CD4-positive, CD25-positive, alpha-beta regulatory T cell (primary cell): Measurements from ENCODE around the gene CNOT4. TPM values are rescaled to one million over a fixed set of nuclear protein-coding genes. Genes with fewer than 3 reads are reported as not detected.

Experiments
- ATAC-seq, 2 donors: fragments of 150-1000 bp; cut with Tn5 transposase; one replicate each; pipeline ENCODE4 v1.10.0; 2021; ENCODE audit warnings: low read depth in 2 of 2, moderate number of reproducible peaks in 2 of 2, moderate library complexity in 1 of 2
- DNase-seq, 3 donors: peaks; one replicate each; pipeline versions ENCODE4 v3.0.0 to v3.0.0-alpha.2; 2012 to 2022; ENCODE audit warnings: mixed read lengths in 1 of 3
- H3K27ac ChIP-seq: one replicate; pipeline ENCODE4 v1.7.0; 2013; ENCODE audit warnings: mild to moderate bottlenecking, low read length; ENCODE audit not compliant: insufficient read depth, poor library complexity, severe bottlenecking
- H3K27me3 ChIP-seq: one replicate; pipeline ENCODE4 v1.7.0; 2013; ENCODE audit warnings: low read length; ENCODE audit not compliant: control insufficient read depth, insufficient read depth
- H3K36me3 ChIP-seq: one replicate; pipeline ENCODE4 v1.7.0; 2013; ENCODE audit warnings: mild to moderate bottlenecking, low read length, moderate library complexity; ENCODE audit not compliant: control insufficient read depth, insufficient read depth
- H3K4me1 ChIP-seq: 2 replicates; pipeline ENCODE4 v1.7.0; 2013; ENCODE audit warnings: mild to moderate bottlenecking, low read length; ENCODE audit not compliant: insufficient read depth, control insufficient read depth, poor library complexity, severe bottlenecking
- H3K4me3 ChIP-seq: one replicate; pipeline ENCODE4 v1.7.0; 2013; ENCODE audit warnings: low read depth, mild to moderate bottlenecking, low read length, moderate library complexity
- H3K9me3 ChIP-seq, 2 experiments: 1 replicate in 1 of 2; 2 replicates in 1 of 2; pipeline ENCODE4 v1.7.0; 2013; ENCODE audit warnings: low read length in 2 of 2, mild to moderate bottlenecking in 1 of 2, moderate library complexity in 1 of 2; ENCODE audit not compliant: control insufficient read depth in 2 of 2
- H3K27ac Mint-ChIP-seq, 3 donors: one replicate each; pipeline ENCODE4 v1.8.0; 2020 to 2022; ENCODE audit warnings: mild to moderate bottlenecking in 3 of 3, mixed read lengths in 3 of 3, moderate library complexity in 2 of 3
- H3K27me3 Mint-ChIP-seq: one replicate; pipeline ENCODE4 v1.8.0; 2022; ENCODE audit warnings: mild to moderate bottlenecking, mixed read lengths
- H3K36me3 Mint-ChIP-seq: one replicate; pipeline ENCODE4 v1.8.0; 2020; ENCODE audit warnings: mixed read lengths
- H3K4me1 Mint-ChIP-seq, 4 donors: one replicate each; pipeline ENCODE4 v1.8.0; 2020 to 2022; ENCODE audit warnings: mixed read lengths in 4 of 4, mild to moderate bottlenecking in 1 of 4
- H3K4me3 Mint-ChIP-seq, 4 donors: one replicate each; pipeline ENCODE4 v1.8.0; 2020 to 2022; ENCODE audit warnings: mild to moderate bottlenecking in 4 of 4, mixed read lengths in 4 of 4, moderate library complexity in 3 of 4
- H3K9me3 Mint-ChIP-seq, 7 donors: one replicate each; pipeline ENCODE4 v1.8.0; 2020 to 2022; ENCODE audit warnings: mixed read lengths in 7 of 7, mild to moderate bottlenecking in 3 of 7, moderate library complexity in 2 of 7
- polyA plus RNA-seq, 4 donors: library from polyadenylated mRNA; unstranded; fragments of 300-500 nt; fragmentation: Illumina TruSeq; gene quantifications; one replicate each; pipeline ENCODE4 v1.2.3, GENCODE V29; 2021
- total RNA-seq: library from RNA; stranded (reverse); gene quantifications from one replicate; pipeline ENCODE4 v1.2.3, GENCODE V29; 2022

The CNOT4 gene
- total and polyA plus RNA-seq, 5 donors from 2014 or later = 12.0 to 43.4 (median 13.2) TPM

DNA sequence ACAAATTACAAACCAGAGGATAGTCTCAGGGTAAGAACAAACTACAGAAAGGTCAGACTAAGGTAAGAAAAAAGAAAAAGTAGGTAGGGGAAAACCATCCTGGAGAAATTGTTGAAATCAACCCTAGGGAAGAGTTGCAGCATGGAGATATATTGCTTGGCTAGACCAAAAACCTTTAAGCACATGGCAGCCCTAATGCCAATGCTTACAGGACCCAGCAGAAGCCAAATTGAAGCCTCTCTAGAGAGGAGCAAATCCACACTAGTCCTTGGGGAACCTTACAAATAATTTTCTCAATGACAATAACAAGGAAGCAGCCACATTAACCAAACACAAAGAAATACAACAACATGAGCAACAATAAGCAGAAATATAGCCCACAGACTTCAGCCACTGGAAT is 81.9 kb downstream of the CNOT4 start:
- Mint-ChIP-seq H3K9me3 (no peaks in the 10 kb centered on the region), H3K4me1 (peaks cover 45 to 75% (median 50%) of the 10 kb centered on the region in 4 donors), H3K27ac (no peak overlapping the region), H3K36me3 (peaks cover 22% of the 10 kb centered on the region), H3K27me3 (no peaks in the 10 kb centered on the region), H3K4me3 (no peak overlapping the region)
- DNase-seq = no peak
- no peak overlapping the region for H3K27ac ChIP-seq
- no peaks in the 10 kb centered on the region for H3K9me3 ChIP-seq
- no peaks in the 10 kb centered on the region for H3K27me3 ChIP-seq
- H3K4me1 ChIP-seq = peaks cover 4% of the 10 kb centered on the region
- H3K4me3 ChIP-seq = no peak overlapping the region
- H3K36me3 ChIP-seq = peaks cover 4% of the 10 kb centered on the region
- ATAC-seq = no peak

- Mint-ChIP-seq H3K36me3 (peaks cover 14% of the 10 kb centered on the region), H3K27ac (peak overlapping the region in 1 of 3 donors; percentile 52), H3K9me3 (no peaks in the 10 kb centered on the region), H3K4me3 (no peak overlapping the region), H3K27me3 (no peaks in the 10 kb centered on the region), H3K4me1 (peaks cover 42 to 71% (median 52%) of the 10 kb centered on the region in 4 donors)
- H3K9me3 ChIP-seq = no peaks in the 10 kb centered on the region
- no peaks in the 10 kb centered on the region for H3K36me3 ChIP-seq
- peaks cover 4% of the 10 kb centered on the region for H3K4me1 ChIP-seq
- no peak for DNase-seq
- no peak overlapping the region for H3K4me3 ChIP-seq
- ATAC-seq = no peak
- H3K27me3 ChIP-seq = no peaks in the 10 kb centered on the region
- no peak overlapping the region for H3K27ac ChIP-seq
Observed at GRCh38 chr7:135427166-135427565, 82.7 kb downstream of the CNOT4 start.

GRCh38 chr7:135425036-135425435 is 84.9 kb downstream of the CNOT4 start:
- Histone ChIP-seq H3K4me1 (peaks cover 4% of the 10 kb centered on the region), H3K4me3 (no peak overlapping the region), H3K27me3 (no peaks in the 10 kb centered on the region), H3K27ac (no peak overlapping the region), H3K36me3 (peaks cover 9% of the 10 kb centered on the region), H3K9me3 (no peaks in the 10 kb centered on the region)
- peaks cover 16% of the 10 kb centered on the region for H3K36me3 Mint-ChIP-seq
- H3K4me3 Mint-ChIP-seq = no peak overlapping the region
- peaks cover 44 to 64% (median 58%) of the 10 kb centered on the region in 4 donors for H3K4me1 Mint-ChIP-seq
- no peak overlapping the region for H3K27ac Mint-ChIP-seq
- H3K9me3 Mint-ChIP-seq = peaks cover 0 to 2% (median 0%) of the 10 kb centered on the region in 7 donors
- ATAC-seq (no peak), DNase-seq (peak in 1 of 3 donors; percentile 14)
- no peaks in the 10 kb centered on the region for H3K27me3 Mint-ChIP-seq

- no peaks in the 10 kb centered on the region for H3K27me3 Mint-ChIP-seq
- peaks cover 0 to 2% (median 0%) of the 10 kb centered on the region in 7 donors for H3K9me3 Mint-ChIP-seq
- H3K4me3 ChIP-seq = no peak overlapping the region
- no peak overlapping the region for H3K27ac Mint-ChIP-seq
- DNase-seq (no peak), ATAC-seq (no peak)
- no peaks in the 10 kb centered on the region for H3K4me1 ChIP-seq
- H3K9me3 ChIP-seq = no peaks in the 10 kb centered on the region
- peaks cover 25% of the 10 kb centered on the region for H3K36me3 ChIP-seq
- no peaks in the 10 kb centered on the region for H3K27me3 ChIP-seq
- H3K4me3 Mint-ChIP-seq = no peak overlapping the region
- H3K36me3 Mint-ChIP-seq = peaks cover 35% of the 10 kb centered on the region
- H3K4me1 Mint-ChIP-seq = peaks cover 20 to 36% (median 33%) of the 10 kb centered on the region in 4 donors
- H3K27ac ChIP-seq = no peak overlapping the region
Observed at GRCh38 chr7:135420786-135421185, 89.1 kb downstream of the CNOT4 start.

GRCh38 chr7:135416431-135416830 is 93.5 kb downstream of the CNOT4 start:
- no peaks in the 10 kb centered on the region for H3K27me3 ChIP-seq
- Mint-ChIP-seq H3K36me3 (peaks cover 35% of the 10 kb centered on the region), H3K27ac (no peak overlapping the region), H3K9me3 (peaks cover 0 to 2% (median 0%) of the 10 kb centered on the region in 7 donors), H3K4me1 (peaks cover 14 to 18% (median 15%) of the 10 kb centered on the region in 4 donors), H3K27me3 (no peaks in the 10 kb centered on the region), H3K4me3 (no peak overlapping the region)
- no peak overlapping the region for H3K4me3 ChIP-seq
- ATAC-seq = no peak
- no peak overlapping the region for H3K27ac ChIP-seq
- no peak for DNase-seq
- no peaks in the 10 kb centered on the region for H3K4me1 ChIP-seq
- H3K36me3 ChIP-seq = peaks cover 31% of the 10 kb centered on the region
- no peaks in the 10 kb centered on the region for H3K9me3 ChIP-seq

- Mint-ChIP-seq H3K4me1 (peaks cover 8 to 14% (median 10%) of the 10 kb centered on the region in 4 donors), H3K27me3 (no peaks in the 10 kb centered on the region), H3K36me3 (peaks cover 32% of the 10 kb centered on the region), H3K4me3 (no peak overlapping the region), H3K9me3 (no peaks in the 10 kb centered on the region), H3K27ac (no peak overlapping the region)
- H3K9me3 ChIP-seq = no peaks in the 10 kb centered on the region
- peaks cover 33% of the 10 kb centered on the region for H3K36me3 ChIP-seq
- no peak overlapping the region for H3K4me3 ChIP-seq
- no peaks in the 10 kb centered on the region for H3K27me3 ChIP-seq
- ATAC-seq = no peak
- DNase-seq = peak in 2 of 3 donors; percentile 14 to 64
- H3K27ac ChIP-seq = no peak overlapping the region
- H3K4me1 ChIP-seq = no peaks in the 10 kb centered on the region
Observed at GRCh38 chr7:135414850-135415439, 95.0 kb downstream of the CNOT4 start.

DNA sequence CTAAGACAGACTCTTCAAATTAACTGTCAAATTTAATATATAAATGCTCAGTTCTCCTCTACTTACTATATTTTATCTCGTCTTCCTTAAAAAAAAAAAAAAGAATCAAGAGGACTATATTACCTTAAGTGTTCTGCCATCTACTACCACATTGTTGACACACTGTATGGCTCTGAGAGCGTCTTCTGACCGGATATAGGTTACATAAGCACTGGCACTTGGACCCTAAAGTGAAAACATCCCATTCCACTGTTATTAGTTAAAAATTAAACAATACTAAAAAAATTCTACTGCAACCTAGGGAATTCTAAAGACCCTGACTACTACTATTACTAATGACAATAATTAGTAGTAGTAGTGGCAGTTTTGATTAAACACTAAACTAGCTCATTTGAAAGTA is 95.7 kb downstream of the CNOT4 start:
- peaks cover 35% of the 10 kb centered on the region for H3K36me3 ChIP-seq
- Mint-ChIP-seq H3K27ac (no peak overlapping the region), H3K36me3 (peaks cover 31% of the 10 kb centered on the region), H3K27me3 (no peaks in the 10 kb centered on the region), H3K9me3 (no peaks in the 10 kb centered on the region), H3K4me1 (peaks cover 8 to 14% (median 11%) of the 10 kb centered on the region in 4 donors), H3K4me3 (no peak overlapping the region)
- DNase-seq = no peak
- H3K27ac ChIP-seq = no peak overlapping the region
- H3K4me3 ChIP-seq = no peak overlapping the region
- ATAC-seq = no peak
- no peaks in the 10 kb centered on the region for H3K4me1 ChIP-seq
- H3K27me3 ChIP-seq = no peaks in the 10 kb centered on the region
- H3K9me3 ChIP-seq = no peaks in the 10 kb centered on the region

GRCh38 chr7:135411098-135411497 is 98.8 kb downstream of the CNOT4 start:
- peak in 1 of 3 donors; percentile 7 for DNase-seq
- Mint-ChIP-seq H3K27ac (peak overlapping the region in 1 of 3 donors; percentile 60), H3K4me3 (no peak overlapping the region), H3K9me3 (no peaks in the 10 kb centered on the region), H3K27me3 (no peaks in the 10 kb centered on the region), H3K4me1 (peaks cover 15 to 23% (median 19%) of the 10 kb centered on the region in 4 donors), H3K36me3 (peaks cover 31% of the 10 kb centered on the region)
- Histone ChIP-seq H3K27ac (no peak overlapping the region), H3K9me3 (no peaks in the 10 kb centered on the region), H3K36me3 (peaks cover 27% of the 10 kb centered on the region), H3K4me1 (no peaks in the 10 kb centered on the region), H3K27me3 (no peaks in the 10 kb centered on the region), H3K4me3 (no peak overlapping the region)
- no peak for ATAC-seq
